A549 (cell line): ENCODE measurements around the gene DLG2. TPM values are rescaled to one million over a fixed set of nuclear protein-coding genes. Genes with fewer than 3 reads are reported as not detected.

Experiments
- ATAC-seq, 2 experiments: fragments of 200-7000 bp in 1 of 2; fragments of >200 bp in 1 of 2; cut with Nextera tagmentation in 1 of 2; cut with Tn5 transposase in 1 of 2; 3 replicates each; pipeline versions ENCODE4 v1.8.0 to v1.9.1; 2018 to 2020; ENCODE audit warnings: mild to moderate bottlenecking in 1 of 2, moderate library complexity in 1 of 2
- CTCF ChIA-PET: fragments of 300-600 bp; sonication (Branson Sonifier 250); formaldehyde crosslinking; extraction: SDS; loops from one replicate; lab custom pipeline; 2021; ENCODE audit warnings: antibody characterized with exemption, inconsistent platforms; lab: Yijun Ruan, JAX
- POLR2A ChIA-PET: fragments of 350-600 bp; formaldehyde crosslinking; extraction: SDS; loops from one replicate; lab custom pipeline; 2021; ENCODE audit warnings: antibody characterized with exemption, inconsistent platforms; lab: Yijun Ruan, JAX
- DNase-seq, 2 experiments: peaks; one replicate each; pipeline versions ENCODE4 v3.0.0 to v3.0.0-alpha.2; 2011 to 2016; ENCODE audit warnings: low read depth in 1 of 2, low spot score in 1 of 2
- FAIRE-seq: peaks from 2 replicates; lab custom pipeline; 2011; peaks lifted over from hg19 to GRCh38; lab: Jason Lieb, UNC
- H3K27ac ChIP-seq, 2 experiments: fragments of >200 bp; sonication (Bioruptor Twin); formaldehyde crosslinking; 3 replicates each; pipeline ENCODE4 v1.5.1; 2016 to 2017
- H3K4me1 ChIP-seq: fragments of >200 bp; sonication (Bioruptor Twin); formaldehyde crosslinking; 3 replicates; pipeline ENCODE4 v1.6.1; 2016
- H3K4me2 ChIP-seq: fragments of >200 bp; sonication (Bioruptor Twin); formaldehyde crosslinking; 3 replicates; pipeline ENCODE4 v1.6.1; 2016
- H3K4me3 ChIP-seq: fragments of >200 bp; sonication (Bioruptor Twin); formaldehyde crosslinking; 3 replicates; pipeline ENCODE4 v1.5.1; 2016
- H3K9me3 ChIP-seq: fragments of >200 bp; sonication (Bioruptor Twin); formaldehyde crosslinking; 3 replicates; pipeline ENCODE4 v1.6.1; 2016
- BHLHE40 ChIP-seq: IDR thresholded peaks from 2 replicates; pipeline ENCODE4 v1.6.1; 2012; ENCODE audit warnings: low read depth, low read length, inconsistent platforms
- CBX2 ChIP-seq: fragments of 200-600 bp; sonication (generic); IDR thresholded peaks from 2 replicates; pipeline ENCODE4 v1.6.1; 2016; ENCODE audit warnings: low read depth, mild to moderate bottlenecking, borderline replicate concordance
- CHD2 ChIP-seq: fragments of 150-350 bp; IDR thresholded peaks from 2 replicates; pipeline ENCODE4 v1.6.1; 2014; ENCODE audit warnings: low read length; ENCODE audit not compliant: partially characterized antibody
- HOXA7 ChIP-seq: fragments of 250-450 bp; sonication (Bioruptor Pico); IDR thresholded peaks from 2 replicates; pipeline ENCODE4 v1.5.0; 2020; ENCODE audit warnings: mild to moderate bottlenecking, moderate library complexity
- JUN ChIP-seq, 2 experiments: fragments of >200 bp; sonication (Bioruptor Twin); formaldehyde crosslinking; IDR thresholded peaks; 2 replicates in 1 of 2; 3 replicates in 1 of 2; pipeline ENCODE4 v1.6.1; 2016 to 2017
- KDM1A ChIP-seq: fragments of 200-600 bp; sonication (generic); IDR thresholded peaks from 2 replicates; pipeline ENCODE4 v1.6.1; 2016; ENCODE audit warnings: low read depth, mild to moderate bottlenecking
- MAFK ChIP-seq: fragments of 450-650 bp; IDR thresholded peaks from 2 replicates; pipeline ENCODE4 v1.6.1; 2014; ENCODE audit not compliant: partially characterized antibody
- MAZ ChIP-seq: fragments of 150-350 bp; IDR thresholded peaks from 2 replicates; pipeline ENCODE4 v1.6.1; 2014; ENCODE audit warnings: antibody characterized with exemption, low read depth, low read length, borderline replicate concordance
- MYC ChIP-seq: IDR thresholded peaks from 2 replicates; pipeline ENCODE4 v1.6.1; 2012; ENCODE audit warnings: mild to moderate bottlenecking, inconsistent platforms, low read length, improper control_type of control experiment, borderline replicate concordance
- PHF8 ChIP-seq: fragments of 200-600 bp; sonication (generic); IDR thresholded peaks from 2 replicates; pipeline ENCODE4 v1.6.1; 2016; ENCODE audit warnings: low read depth, mild to moderate bottlenecking, antibody characterized with exemption, moderate library complexity, borderline replicate concordance
- POLR2A ChIP-seq: IDR thresholded peaks from 2 replicates; pipeline ENCODE4 v1.6.1; 2012; ENCODE audit warnings: mild to moderate bottlenecking, low read length
- POLR2AphosphoS2 ChIP-seq: conservative IDR thresholded peaks from 2 replicates; pipeline ENCODE4 v1.6.1; 2012; ENCODE audit warnings: low read length, improper control_type of control experiment, inconsistent platforms
- RARB ChIP-seq: fragments of 250-450 bp; sonication (Bioruptor Pico); IDR thresholded peaks from 2 replicates; pipeline ENCODE4 v1.8.0; 2021; ENCODE audit warnings: mild to moderate bottlenecking, moderate library complexity
- RCOR1 ChIP-seq: fragments of 150-350 bp; IDR thresholded peaks from 2 replicates; pipeline ENCODE4 v1.6.1; 2014; ENCODE audit warnings: antibody characterized with exemption, low read length, low read depth
- TP53 ChIP-seq: fragments of 250-450 bp; sonication (Bioruptor Pico); IDR thresholded peaks from 2 replicates; pipeline ENCODE4 v1.5.0; 2021; ENCODE audit warnings: mild to moderate bottlenecking, moderate library complexity
- ZC3H11A ChIP-seq: fragments of 450-650 bp; IDR thresholded peaks from 2 replicates; pipeline ENCODE4 v1.6.1; 2014; ENCODE audit warnings: antibody characterized with exemption, mild to moderate bottlenecking
- ZNF302 ChIP-seq: fragments of 250-450 bp; sonication (Bioruptor Pico); IDR thresholded peaks from 2 replicates; pipeline ENCODE4 v1.9.0; 2021; ENCODE audit warnings: inconsistent platforms, mild to moderate bottlenecking, moderate library complexity
- ZSCAN20 ChIP-seq: fragments of 250-450 bp; sonication (Bioruptor Pico); IDR thresholded peaks from 2 replicates; pipeline ENCODE4 v1.8.0; 2022; ENCODE audit warnings: mild to moderate bottlenecking, moderate library complexity
- WGBS: methylation state at CpG from one replicate; pipeline ENCODE4 v1.1.6; 2017; ENCODE audit errors: missing lambda C conversion rate; 5-methylcytosine and 5-hydroxymethylcytosine counted together
- polyA plus RNA-seq, 4 experiments: library from polyadenylated mRNA; depleted of rRNA in 3 of 4; stranded (reverse); fragments of >200 nt; fragmentation: RNase III in 1 of 4; extraction: RNeasy Plus Mini Kit Qiagen cat#74134 plus additional on column Dnase treatment in 1 of 4; gene quantifications; 2 replicates in 3 of 4; 3 replicates in 1 of 4; pipeline ENCODE4 v1.2.3, GENCODE V29; 2011 to 2017
- TF ChIP-seq, protein P1 (sequence below): fragments of 450-650 bp; IDR thresholded peaks from 2 replicates; pipeline ENCODE4 v1.6.1; 2014; ENCODE audit warnings: antibody characterized with exemption
- TF ChIP-seq, protein P2 (sequence below): fragments of 200-600 bp; sonication (generic); IDR thresholded peaks from 2 replicates; pipeline ENCODE4 v1.6.1; 2016; ENCODE audit warnings: antibody characterized with exemption, mild to moderate bottlenecking, moderate library complexity
- TF ChIP-seq, protein P3 (sequence below): IDR thresholded peaks from 2 replicates; pipeline ENCODE4 v1.6.1; 2012
- TF ChIP-seq, protein P4 (sequence below): fragments of 250-450 bp; sonication (Bioruptor Pico); IDR thresholded peaks from 2 replicates; pipeline ENCODE4 v1.5.0; 2020; ENCODE audit warnings: low read depth, mild to moderate bottlenecking, moderate library complexity
- TF ChIP-seq, protein P5 (sequence below): fragments of >200 bp; sonication (Bioruptor Twin); formaldehyde crosslinking; IDR thresholded peaks from 3 replicates; pipeline ENCODE4 v1.5.1; 2016

Gene DLG2
- polyA plus RNA-seq, 2 of the 4 experiments (the other 2 are of a cell fraction) = 0.26 to 0.79 TPM

DNA sequence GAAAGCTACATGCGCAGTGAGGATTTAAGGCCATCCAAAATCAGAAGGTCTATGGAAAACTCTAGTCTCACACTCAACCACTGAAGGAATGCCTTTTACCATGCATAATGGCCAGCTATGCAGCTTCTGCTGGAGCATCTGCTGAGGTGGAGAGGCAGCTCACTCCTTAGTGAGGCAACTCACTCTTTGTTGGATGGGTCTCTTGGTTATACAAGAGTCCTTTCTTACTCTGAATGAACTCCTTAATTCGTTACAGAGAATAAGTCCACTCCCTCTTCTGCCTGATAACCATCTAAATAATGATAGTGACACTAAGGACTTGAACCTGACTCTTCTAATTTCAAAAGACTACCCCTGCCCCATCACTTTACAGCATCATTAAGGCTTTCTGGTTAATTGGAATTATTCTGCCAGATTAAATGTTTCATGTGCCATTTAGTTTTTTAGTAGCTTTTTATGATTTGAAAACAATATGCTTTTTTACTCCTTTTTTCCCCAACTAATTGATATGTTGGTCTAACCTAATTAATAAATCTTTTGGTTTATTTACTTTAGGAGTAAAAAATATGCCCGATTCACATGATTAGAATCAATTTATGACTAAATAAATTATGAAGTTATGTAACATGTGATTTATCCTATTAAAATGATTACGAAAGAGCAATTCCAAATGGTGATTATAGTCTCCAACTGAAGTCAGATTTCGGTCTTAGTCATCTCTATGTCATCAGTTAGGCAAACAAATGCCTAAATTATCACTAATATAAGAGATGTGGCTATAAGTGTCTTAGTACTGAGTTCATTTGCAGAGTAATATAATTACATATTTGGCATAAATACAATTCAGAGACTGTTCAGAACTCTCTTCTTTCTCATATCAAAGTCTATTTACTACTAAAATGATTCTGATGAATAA, 2054.3 kb downstream of the DLG2 start:
- ATAC-seq (no peak), FAIRE-seq (no peak), DNase-seq (no peak)
- H3K4me2 ChIP-seq = no peak overlapping the region
- no peaks in the 10 kb centered on the region for H3K9me3 ChIP-seq
- no peaks in the 10 kb centered on the region for H3K4me1 ChIP-seq
- POLR2A ChIA-PET = no interaction called here
- CTCF ChIA-PET = no interaction called here
- WGBS = 5% methylated on average over 5 of the region's 5 CpGs
- no peak overlapping the region for H3K27ac ChIP-seq
- H3K4me3 ChIP-seq = no peak overlapping the region
- TF ChIP-seq, protein P1, sequence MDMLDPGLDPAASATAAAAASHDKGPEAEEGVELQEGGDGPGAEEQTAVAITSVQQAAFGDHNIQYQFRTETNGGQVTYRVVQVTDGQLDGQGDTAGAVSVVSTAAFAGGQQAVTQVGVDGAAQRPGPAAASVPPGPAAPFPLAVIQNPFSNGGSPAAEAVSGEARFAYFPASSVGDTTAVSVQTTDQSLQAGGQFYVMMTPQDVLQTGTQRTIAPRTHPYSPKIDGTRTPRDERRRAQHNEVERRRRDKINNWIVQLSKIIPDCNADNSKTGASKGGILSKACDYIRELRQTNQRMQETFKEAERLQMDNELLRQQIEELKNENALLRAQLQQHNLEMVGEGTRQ = no peak
- TF ChIP-seq ZC3H11A (no peak), MYC (no peak)

DNA sequence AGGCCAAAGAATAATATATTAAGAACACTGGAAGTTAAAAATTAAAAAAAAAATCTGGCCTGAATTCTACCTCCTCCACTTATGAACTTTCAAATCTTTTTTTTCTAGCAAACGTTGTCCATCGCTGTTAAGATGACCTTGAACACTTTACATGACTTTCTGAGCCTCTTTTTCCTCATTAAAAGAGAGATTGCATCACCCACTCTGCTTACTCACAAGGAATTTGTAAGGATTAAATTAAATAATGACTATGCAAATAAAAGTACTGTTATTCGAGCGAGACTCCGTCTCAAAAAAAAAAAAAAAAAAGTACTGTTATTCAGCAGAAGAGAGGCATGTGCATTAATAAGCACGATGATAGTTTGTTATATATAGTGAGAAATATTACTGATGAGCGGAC, 2055.8 kb downstream of the DLG2 start:
- no peak overlapping the region for H3K4me2 ChIP-seq
- 30% methylated on average over 7 of the region's 7 CpGs for WGBS
- no peak for TF ChIP-seq KDM1A
- TF ChIP-seq, protein P2, sequence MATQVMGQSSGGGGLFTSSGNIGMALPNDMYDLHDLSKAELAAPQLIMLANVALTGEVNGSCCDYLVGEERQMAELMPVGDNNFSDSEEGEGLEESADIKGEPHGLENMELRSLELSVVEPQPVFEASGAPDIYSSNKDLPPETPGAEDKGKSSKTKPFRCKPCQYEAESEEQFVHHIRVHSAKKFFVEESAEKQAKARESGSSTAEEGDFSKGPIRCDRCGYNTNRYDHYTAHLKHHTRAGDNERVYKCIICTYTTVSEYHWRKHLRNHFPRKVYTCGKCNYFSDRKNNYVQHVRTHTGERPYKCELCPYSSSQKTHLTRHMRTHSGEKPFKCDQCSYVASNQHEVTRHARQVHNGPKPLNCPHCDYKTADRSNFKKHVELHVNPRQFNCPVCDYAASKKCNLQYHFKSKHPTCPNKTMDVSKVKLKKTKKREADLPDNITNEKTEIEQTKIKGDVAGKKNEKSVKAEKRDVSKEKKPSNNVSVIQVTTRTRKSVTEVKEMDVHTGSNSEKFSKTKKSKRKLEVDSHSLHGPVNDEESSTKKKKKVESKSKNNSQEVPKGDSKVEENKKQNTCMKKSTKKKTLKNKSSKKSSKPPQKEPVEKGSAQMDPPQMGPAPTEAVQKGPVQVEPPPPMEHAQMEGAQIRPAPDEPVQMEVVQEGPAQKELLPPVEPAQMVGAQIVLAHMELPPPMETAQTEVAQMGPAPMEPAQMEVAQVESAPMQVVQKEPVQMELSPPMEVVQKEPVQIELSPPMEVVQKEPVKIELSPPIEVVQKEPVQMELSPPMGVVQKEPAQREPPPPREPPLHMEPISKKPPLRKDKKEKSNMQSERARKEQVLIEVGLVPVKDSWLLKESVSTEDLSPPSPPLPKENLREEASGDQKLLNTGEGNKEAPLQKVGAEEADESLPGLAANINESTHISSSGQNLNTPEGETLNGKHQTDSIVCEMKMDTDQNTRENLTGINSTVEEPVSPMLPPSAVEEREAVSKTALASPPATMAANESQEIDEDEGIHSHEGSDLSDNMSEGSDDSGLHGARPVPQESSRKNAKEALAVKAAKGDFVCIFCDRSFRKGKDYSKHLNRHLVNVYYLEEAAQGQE = no peak
- no peak for TF ChIP-seq POLR2A
- no peak for TF ChIP-seq ZNF302 (CRISPR knock-in tag)
- no peak for TF ChIP-seq POLR2AphosphoS2
- TF ChIP-seq JUN (IDR thresholded peaks at IDR 0.05) = no peak
- TF ChIP-seq CHD2 = no peak
- no peak for TF ChIP-seq TP53 (CRISPR knock-in tag)
- no peak for TF ChIP-seq RCOR1
- TF ChIP-seq PHF8 = no peak
- no peak for TF ChIP-seq CBX2
- TF ChIP-seq, all 56 proteins: peak for 0

DNA sequence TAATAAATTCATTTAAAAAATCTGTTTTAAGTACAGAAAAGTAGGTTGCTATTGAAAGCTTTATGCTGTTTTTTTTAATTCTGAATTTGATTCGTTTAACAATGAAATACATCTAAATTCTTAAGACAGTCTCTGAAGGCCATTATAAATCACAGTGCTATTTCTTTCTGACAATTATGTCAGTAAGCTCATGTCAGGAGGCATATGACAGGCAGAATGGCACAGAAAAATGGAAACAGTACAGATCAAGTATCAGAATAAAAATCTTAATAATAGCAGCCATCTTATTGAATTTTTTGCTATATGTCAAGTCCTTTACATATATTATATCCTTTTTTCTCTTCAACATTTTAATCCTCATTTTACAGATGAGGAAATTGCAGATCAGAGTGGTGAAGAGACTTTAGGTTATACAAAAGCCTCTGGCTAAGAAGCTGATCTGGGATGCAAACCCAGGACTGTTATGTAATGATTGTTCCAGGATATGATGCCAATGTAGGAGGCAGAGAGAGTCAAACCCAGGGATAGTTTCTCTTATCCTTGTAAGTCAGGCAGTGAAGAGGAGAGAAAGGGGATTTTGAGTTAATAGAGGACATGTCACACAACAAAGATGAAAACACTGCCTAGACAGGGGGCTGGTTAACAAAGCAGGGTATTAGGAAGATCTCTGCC, 2057.9 kb downstream of the DLG2 start:
- Histone ChIP-seq H3K4me3 (no peak overlapping the region), H3K27ac (no peak overlapping the region), H3K4me1 (no peaks in the 10 kb centered on the region), H3K9me3 (no peaks in the 10 kb centered on the region), H3K4me2 (no peak overlapping the region)
- ChIA-PET CTCF (interaction anchor here (0.9 kb wide), 1 partner anchor 246 kb away, joined by 3 read pairs; no protein-coding TSS in a partner anchor), POLR2A (no interaction called here)
- ATAC-seq = no peak
- no peak for DNase-seq
- FAIRE-seq = no peak
- 0% methylated on average over 1 of the region's 1 CpG for WGBS
- TF ChIP-seq BHLHE40 = no peak
- TF ChIP-seq CHD2 = no peak
- TF ChIP-seq, protein P3, sequence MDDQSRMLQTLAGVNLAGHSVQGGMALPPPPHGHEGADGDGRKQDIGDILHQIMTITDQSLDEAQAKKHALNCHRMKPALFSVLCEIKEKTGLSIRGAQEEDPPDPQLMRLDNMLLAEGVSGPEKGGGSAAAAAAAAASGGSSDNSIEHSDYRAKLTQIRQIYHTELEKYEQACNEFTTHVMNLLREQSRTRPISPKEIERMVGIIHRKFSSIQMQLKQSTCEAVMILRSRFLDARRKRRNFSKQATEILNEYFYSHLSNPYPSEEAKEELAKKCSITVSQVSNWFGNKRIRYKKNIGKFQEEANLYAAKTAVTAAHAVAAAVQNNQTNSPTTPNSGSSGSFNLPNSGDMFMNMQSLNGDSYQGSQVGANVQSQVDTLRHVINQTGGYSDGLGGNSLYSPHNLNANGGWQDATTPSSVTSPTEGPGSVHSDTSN = no peak
- no peak for TF ChIP-seq POLR2AphosphoS2
- TF ChIP-seq MAZ = no peak
- no peak for TF ChIP-seq TP53 (CRISPR knock-in tag)
- TF ChIP-seq POLR2A = no peak
- no peak for TF ChIP-seq MAFK
- no peak for TF ChIP-seq KDM1A
- TF ChIP-seq, protein P4, sequence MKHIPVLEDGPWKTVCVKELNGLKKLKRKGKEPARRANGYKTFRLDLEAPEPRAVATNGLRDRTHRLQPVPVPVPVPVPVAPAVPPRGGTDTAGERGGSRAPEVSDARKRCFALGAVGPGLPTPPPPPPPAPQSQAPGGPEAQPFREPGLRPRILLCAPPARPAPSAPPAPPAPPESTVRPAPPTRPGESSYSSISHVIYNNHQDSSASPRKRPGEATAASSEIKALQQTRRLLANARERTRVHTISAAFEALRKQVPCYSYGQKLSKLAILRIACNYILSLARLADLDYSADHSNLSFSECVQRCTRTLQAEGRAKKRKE (CRISPR knock-in tag) = no peak
- TF ChIP-seq RARB (CRISPR knock-in tag) = no peak
- no peak for TF ChIP-seq ZSCAN20
- TF ChIP-seq HOXA7 = no peak
- TF ChIP-seq, protein P5, sequence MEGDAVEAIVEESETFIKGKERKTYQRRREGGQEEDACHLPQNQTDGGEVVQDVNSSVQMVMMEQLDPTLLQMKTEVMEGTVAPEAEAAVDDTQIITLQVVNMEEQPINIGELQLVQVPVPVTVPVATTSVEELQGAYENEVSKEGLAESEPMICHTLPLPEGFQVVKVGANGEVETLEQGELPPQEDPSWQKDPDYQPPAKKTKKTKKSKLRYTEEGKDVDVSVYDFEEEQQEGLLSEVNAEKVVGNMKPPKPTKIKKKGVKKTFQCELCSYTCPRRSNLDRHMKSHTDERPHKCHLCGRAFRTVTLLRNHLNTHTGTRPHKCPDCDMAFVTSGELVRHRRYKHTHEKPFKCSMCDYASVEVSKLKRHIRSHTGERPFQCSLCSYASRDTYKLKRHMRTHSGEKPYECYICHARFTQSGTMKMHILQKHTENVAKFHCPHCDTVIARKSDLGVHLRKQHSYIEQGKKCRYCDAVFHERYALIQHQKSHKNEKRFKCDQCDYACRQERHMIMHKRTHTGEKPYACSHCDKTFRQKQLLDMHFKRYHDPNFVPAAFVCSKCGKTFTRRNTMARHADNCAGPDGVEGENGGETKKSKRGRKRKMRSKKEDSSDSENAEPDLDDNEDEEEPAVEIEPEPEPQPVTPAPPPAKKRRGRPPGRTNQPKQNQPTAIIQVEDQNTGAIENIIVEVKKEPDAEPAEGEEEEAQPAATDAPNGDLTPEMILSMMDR = no peak

More for the DNA sequence above, 2055.8 kb downstream of the DLG2 start:
- Histone ChIP-seq H3K27ac (no peak overlapping the region), H3K4me3 (no peak overlapping the region), H3K4me1 (no peaks in the 10 kb centered on the region), H3K9me3 (no peaks in the 10 kb centered on the region)
- DNase-seq = no peak
- ATAC-seq = no peak
- ChIA-PET POLR2A (no interaction called here), CTCF (no interaction called here)
- FAIRE-seq = no peak
